K562 (cell line): ENCODE measurements around the gene LENG9. TPM values are rescaled to one million over a fixed set of nuclear protein-coding genes. Genes with fewer than 3 reads are reported as not detected.

Source experiments
- polyA plus RNA-seq, 8 experiments: library from polyadenylated mRNA; depleted of rRNA in 4 of 8; stranded (reverse) in 5 of 8; unstranded in 3 of 8; fragments of >200 nt; fragmentation: Nextera tagmentation in 2 of 8; fragmentation: Illumina TruSeq in 1 of 8; extraction: Ambion mirVana in 2 of 8; extraction: Trizol in 1 of 8; gene quantifications; 2 replicates each; pipeline versions ENCODE4 v1.2.1 to v1.2.3, GENCODE V29; 2011 to 2014; ENCODE audit warnings: inconsistent platforms in 1 of 8, missing spikeins in 1 of 8
- total RNA-seq, 7 experiments: library from RNA; depleted of rRNA in 6 of 7; stranded (reverse); fragments of >200 nt in 6 of 7; fragmentation: Illumina TruSeq in 2 of 7; extraction: Trizol in 2 of 7; gene quantifications; 2 replicates each; pipeline versions ENCODE4 v1.2.1 to v1.2.3, GENCODE V29; 2011 to 2021; ENCODE audit warnings: low replicate concordance in 1 of 7
- TF ChIP-seq, protein P1 (sequence below), 2 experiments: fragments of 450-650 bp; IDR thresholded peaks; 2 replicates each; pipeline ENCODE4 v1.6.1; 2016; ENCODE audit warnings: mild to moderate bottlenecking in 2 of 2, borderline replicate concordance in 1 of 2, low read depth in 1 of 2, moderate library complexity in 1 of 2
- TF ChIP-seq, protein P2 (sequence below): fragments of 450-650 bp; IDR thresholded peaks from 2 replicates; pipeline ENCODE4 v1.6.1; 2016; ENCODE audit warnings: missing biosample characterization, missing genetic modification characterization

LENG9 gene
- total and polyA plus RNA-seq, 9 of the 15 experiments (the other 6 are each of a cell fraction or from before 2014, with no cell fraction given): 0.06 to 0.64 (median 0.33) TPM; not detected in 1

DNA sequence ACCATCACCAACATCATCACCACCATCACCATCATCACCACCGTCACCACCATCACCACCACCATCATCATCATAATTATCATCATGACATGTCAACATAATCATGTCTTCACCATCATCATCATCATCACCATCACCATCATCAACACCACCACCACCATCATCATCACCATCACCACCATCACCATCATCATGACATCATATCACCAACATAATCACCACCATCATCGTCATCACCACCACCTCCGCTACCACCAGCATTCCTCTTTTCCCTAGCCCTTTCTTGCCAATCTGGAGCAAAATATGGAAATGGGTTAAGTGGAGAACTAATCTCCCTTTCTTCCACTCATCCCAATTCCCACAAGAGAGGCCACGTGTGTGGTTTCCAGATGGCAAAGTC lies 49.4 kb downstream of the LENG9 start (continued):
- TF ChIP-seq, protein P1, sequence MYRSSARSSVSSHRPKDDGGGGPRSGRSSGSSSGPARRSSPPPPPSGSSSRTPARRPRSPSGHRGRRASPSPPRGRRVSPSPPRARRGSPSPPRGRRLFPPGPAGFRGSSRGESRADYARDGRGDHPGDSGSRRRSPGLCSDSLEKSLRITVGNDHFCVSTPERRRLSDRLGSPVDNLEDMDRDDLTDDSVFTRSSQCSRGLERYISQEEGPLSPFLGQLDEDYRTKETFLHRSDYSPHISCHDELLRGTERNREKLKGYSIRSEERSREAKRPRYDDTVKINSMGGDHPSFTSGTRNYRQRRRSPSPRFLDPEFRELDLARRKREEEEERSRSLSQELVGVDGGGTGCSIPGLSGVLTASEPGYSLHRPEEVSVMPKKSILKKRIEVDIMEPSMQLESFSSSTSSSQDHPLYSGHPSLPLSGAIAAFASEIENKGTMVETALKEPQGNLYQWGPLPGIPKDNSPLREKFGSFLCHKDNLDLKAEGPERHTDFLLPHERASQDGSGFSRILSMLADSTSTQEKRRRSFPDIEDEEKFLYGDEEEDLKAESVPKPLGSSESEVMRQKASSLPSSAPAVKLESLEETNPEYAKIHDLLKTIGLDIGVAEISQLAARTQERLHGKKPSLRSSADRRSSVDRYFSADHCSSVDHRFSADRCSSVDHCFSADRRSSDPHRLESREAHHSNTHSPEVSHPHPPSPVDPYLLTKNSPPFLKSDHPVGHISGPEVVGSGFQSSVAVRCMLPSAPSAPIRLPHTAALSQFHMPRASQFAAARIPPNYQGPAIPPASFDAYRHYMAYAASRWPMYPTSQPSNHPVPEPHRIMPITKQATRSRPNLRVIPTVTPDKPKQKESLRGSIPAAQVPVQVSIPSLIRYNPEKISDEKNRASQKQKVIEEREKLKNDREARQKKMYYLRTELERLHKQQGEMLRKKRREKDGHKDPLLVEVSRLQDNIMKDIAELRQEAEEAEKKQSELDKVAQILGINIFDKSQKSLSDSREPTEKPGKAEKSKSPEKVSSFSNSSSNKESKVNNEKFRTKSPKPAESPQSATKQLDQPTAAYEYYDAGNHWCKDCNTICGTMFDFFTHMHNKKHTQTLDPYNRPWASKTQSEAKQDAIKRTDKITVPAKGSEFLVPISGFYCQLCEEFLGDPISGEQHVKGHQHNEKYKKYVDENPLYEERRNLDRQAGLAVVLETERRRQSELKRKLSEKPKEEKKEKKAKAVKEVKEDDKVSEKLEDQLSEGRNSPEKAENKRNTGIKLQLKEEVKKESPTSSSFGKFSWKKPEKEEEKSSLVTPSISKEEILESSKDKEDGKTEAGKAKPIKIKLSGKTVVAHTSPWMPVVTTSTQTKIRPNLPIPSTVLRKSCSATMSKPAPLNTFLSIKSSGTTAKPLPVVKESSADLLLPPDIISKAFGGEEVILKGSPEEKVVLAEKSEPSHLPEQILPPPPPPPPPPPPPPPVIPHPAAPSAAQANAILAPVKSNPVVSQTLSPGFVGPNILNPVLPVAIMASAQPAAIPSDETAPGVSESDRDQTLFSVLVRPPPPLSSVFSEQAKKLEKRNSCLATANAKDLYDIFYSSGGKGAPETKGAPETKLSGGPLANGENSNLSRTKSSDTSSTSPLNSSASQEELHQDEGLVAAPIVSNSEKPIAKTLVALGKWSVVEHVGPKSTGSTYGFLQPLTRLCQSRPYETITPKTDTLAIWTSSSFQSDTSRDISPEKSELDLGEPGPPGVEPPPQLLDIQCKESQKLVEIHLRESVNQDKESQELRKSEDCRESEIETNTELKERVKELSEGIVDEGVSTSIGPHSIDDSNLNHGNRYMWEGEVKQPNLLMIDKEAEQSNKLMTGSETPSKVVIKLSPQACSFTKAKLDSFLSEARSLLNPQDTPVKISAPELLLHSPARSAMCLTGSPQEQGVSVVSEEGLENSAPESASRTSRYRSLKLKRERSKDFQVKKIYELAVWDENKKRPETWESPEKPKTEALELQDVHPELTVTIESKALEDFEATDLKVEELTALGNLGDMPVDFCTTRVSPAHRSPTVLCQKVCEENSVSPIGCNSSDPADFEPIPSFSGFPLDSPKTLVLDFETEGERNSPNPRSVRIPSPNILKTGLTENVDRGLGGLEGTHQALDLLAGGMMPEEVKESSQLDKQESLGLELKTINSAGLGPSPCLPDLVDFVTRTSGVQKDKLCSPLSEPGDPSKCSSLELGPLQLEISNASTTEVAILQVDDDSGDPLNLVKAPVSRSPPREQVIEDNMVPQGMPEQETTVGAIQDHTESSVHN (IDR thresholded peaks at IDR 0.05; ENCODE audit: borderline replicate concordance in 1 of 2, low read depth in 1 of 2): no peak
- TF ChIP-seq, protein P2, sequence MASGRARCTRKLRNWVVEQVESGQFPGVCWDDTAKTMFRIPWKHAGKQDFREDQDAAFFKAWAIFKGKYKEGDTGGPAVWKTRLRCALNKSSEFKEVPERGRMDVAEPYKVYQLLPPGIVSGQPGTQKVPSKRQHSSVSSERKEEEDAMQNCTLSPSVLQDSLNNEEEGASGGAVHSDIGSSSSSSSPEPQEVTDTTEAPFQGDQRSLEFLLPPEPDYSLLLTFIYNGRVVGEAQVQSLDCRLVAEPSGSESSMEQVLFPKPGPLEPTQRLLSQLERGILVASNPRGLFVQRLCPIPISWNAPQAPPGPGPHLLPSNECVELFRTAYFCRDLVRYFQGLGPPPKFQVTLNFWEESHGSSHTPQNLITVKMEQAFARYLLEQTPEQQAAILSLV (tag): no peak
